ENCODE results near the gene TAF11L9. TPM values are rescaled to one million over a fixed set of nuclear protein-coding genes. Genes with fewer than 3 reads are reported as not detected.
"Not testable (repeated sequence)": the region's sequence is repeated elsewhere in the genome, so short reads cannot be mapped to it uniquely, and the experiment has no call there.

TAF11L9 gene
- total RNA-seq, 2 experiments from 2014 or later, result not detected

DNA sequence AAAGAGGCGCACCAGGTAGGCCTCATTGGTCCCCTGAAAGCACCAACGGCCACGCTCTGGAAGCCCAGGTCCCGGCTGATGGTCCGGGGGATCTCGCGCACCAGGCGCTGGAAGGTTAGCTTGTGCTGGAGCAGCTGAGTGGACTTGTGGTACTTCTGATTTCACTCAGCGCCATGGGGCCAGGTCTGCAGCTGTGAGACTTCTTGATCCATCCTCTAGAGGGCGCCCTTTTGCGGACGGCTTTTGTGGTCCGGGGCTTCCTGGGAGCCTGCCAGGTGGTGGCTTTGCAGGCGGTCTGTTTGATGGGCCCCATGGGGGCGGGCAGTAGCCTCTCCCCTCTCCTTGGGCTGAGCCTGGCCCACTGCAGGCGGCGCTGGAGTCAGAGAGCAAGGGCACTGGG, 26.4 kb upstream of the TAF11L9 start:
- Histone ChIP-seq H3K4me1 (ENCODE audit: insufficient read depth, low read length, poor library complexity, severe bottlenecking) (no peaks in the 10 kb centered on the region), H3K27ac (ENCODE audit: low read depth, low read length, poor library complexity, severe bottlenecking) (no peak overlapping the region), H3K36me3 (ENCODE audit: insufficient read depth, low read length) (no peaks in the 10 kb centered on the region), H4K20me1 (ENCODE audit: insufficient read depth, low read length) (no peaks in the 10 kb centered on the region), H3K9me3 (ENCODE audit: low read length) (no peaks in the 10 kb centered on the region), H3K9me2 (ENCODE audit: insufficient read depth, low read length) (no peaks in the 10 kb centered on the region), H3K4me3 (ENCODE audit: low read depth, low read length, poor library complexity, severe bottlenecking) (no peak overlapping the region), H2AFZ (ENCODE audit: low read length) (no peak overlapping the region), H3K79me2 (ENCODE audit: insufficient read depth, low read depth, low read length) (no peaks in the 10 kb centered on the region), H3K4me2 (ENCODE audit: low read length) (no peak overlapping the region)
- CTCF ChIA-PET (ENCODE audit: unreplicated experiment), result no interaction called here
- intact Hi-C loops (cut with micrococcal nuclease; ENCODE audit: unreplicated experiment), result no loop called here
- POLR2A ChIA-PET, result no interaction called here
- TF ChIP-seq, protein P1, sequence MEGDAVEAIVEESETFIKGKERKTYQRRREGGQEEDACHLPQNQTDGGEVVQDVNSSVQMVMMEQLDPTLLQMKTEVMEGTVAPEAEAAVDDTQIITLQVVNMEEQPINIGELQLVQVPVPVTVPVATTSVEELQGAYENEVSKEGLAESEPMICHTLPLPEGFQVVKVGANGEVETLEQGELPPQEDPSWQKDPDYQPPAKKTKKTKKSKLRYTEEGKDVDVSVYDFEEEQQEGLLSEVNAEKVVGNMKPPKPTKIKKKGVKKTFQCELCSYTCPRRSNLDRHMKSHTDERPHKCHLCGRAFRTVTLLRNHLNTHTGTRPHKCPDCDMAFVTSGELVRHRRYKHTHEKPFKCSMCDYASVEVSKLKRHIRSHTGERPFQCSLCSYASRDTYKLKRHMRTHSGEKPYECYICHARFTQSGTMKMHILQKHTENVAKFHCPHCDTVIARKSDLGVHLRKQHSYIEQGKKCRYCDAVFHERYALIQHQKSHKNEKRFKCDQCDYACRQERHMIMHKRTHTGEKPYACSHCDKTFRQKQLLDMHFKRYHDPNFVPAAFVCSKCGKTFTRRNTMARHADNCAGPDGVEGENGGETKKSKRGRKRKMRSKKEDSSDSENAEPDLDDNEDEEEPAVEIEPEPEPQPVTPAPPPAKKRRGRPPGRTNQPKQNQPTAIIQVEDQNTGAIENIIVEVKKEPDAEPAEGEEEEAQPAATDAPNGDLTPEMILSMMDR (conservative IDR thresholded peaks at IDR 0.05; ENCODE audit: low read length), result peak; percentile 66
- TF ChIP-seq EZH2phosphoT487 (IDR thresholded peaks at IDR 0.05; ENCODE audit: borderline replicate concordance, low read depth, low read length), result no peak
- no peak for DNase-seq (ENCODE audit: low spot score)
- no TSS peak for BruUV-seq (replicated peaks)

DNA sequence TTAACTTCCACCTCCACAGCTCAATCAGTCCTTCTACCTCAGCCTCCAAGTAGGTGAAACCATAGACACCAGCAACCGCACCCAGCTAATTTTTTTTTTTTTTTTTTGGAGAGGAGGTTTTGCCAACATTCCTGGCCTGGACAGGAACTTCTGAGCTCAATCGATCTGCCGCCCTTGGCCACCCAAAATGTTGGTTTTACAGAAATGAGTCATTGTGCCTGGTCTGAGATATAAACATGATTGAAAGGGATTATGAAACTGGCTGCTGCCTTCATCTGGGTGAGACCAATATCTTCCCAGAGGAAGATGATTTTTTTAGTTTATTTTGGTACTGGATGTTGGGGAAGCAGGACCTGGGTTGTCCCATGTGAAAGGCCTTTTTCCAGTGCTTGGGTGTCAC, 25.2 kb upstream of the TAF11L9 start:
- BruUV-seq (replicated peaks), result no TSS peak
- no peaks in the 10 kb centered on the region for H3K9me2 ChIP-seq (ENCODE audit: insufficient read depth, low read length)
- H3K9me3 ChIP-seq (ENCODE audit: low read length), result no peaks in the 10 kb centered on the region
- H3K79me2 ChIP-seq (ENCODE audit: insufficient read depth, low read depth, low read length), result no peaks in the 10 kb centered on the region
- intact Hi-C loops (cut with micrococcal nuclease; ENCODE audit: unreplicated experiment), result no loop called here
- no peaks in the 10 kb centered on the region for H3K4me1 ChIP-seq (ENCODE audit: insufficient read depth, low read length, poor library complexity, severe bottlenecking)
- H3K4me3 ChIP-seq (ENCODE audit: low read depth, low read length, poor library complexity, severe bottlenecking), result no peak overlapping the region
- ChIA-PET CTCF (ENCODE audit: unreplicated experiment) (no interaction called here), POLR2A (no interaction called here)
- no peak overlapping the region for H3K4me2 ChIP-seq (ENCODE audit: low read length)
- TF ChIP-seq EZH2phosphoT487 (IDR thresholded peaks at IDR 0.05; ENCODE audit: borderline replicate concordance, low read depth, low read length), result no peak
- TF ChIP-seq, protein P1 (conservative IDR thresholded peaks at IDR 0.05; ENCODE audit: low read length), result no peak
- H3K36me3 ChIP-seq (ENCODE audit: insufficient read depth, low read length), result no peaks in the 10 kb centered on the region
- no peak for DNase-seq (ENCODE audit: low spot score)
- no peak overlapping the region for H3K27ac ChIP-seq (ENCODE audit: low read depth, low read length, poor library complexity, severe bottlenecking)
- no peak overlapping the region for H2AFZ ChIP-seq (ENCODE audit: low read length)
- no peaks in the 10 kb centered on the region for H4K20me1 ChIP-seq (ENCODE audit: insufficient read depth, low read length)

DNA sequence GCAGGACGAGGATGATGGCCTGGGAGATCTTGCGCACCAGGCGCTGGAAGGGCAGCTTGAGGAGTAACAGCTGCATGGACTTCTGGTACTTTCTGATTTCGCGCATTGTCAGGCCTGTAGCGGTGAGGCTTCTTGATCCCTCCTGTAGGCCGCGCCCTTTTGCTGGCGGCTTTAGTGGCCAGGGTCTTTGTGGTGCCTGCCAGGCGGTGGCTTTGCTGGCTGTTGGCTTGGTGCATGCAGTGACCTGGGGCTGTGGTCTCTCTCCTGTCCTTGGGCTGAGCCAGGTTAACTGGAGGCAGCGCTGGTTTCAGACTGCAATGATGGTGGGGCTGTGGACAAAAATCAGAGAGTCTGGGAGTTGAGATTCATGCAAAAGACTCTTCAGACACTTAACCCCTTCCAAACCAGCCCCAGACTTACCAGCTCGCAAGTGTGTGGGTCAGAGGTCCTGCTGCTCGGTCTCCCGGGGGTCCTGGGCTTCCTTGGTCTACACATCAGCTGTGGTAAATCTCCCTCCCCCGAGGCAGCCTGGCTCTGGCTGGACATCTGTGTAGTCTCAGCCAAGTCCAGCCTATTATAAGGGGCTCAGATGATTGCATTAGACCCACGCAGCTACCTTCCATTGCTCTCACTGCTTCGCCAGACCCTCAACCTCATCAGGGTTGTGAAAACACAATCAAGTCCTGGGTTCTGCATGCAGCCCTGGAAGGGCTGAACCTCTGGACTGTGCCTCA, 20.8 kb upstream of the TAF11L9 start:
- intact Hi-C loops (cut with micrococcal nuclease; ENCODE audit: unreplicated experiment), result no loop called here
- ChIA-PET CTCF (ENCODE audit: unreplicated experiment) (no interaction called here), POLR2A (no interaction called here)
- DNase-seq (ENCODE audit: low spot score), result no peak
- H3K36me3 ChIP-seq (ENCODE audit: insufficient read depth, low read length), result no peaks in the 10 kb centered on the region
- no TSS peak for BruUV-seq (replicated peaks)
- no peaks in the 10 kb centered on the region for H3K9me2 ChIP-seq (ENCODE audit: insufficient read depth, low read length)
- H3K79me2 ChIP-seq (ENCODE audit: insufficient read depth, low read depth, low read length), result no peaks in the 10 kb centered on the region
- H3K4me3 ChIP-seq (ENCODE audit: low read depth, low read length, poor library complexity, severe bottlenecking), result no peak overlapping the region
- no peak overlapping the region for H2AFZ ChIP-seq (ENCODE audit: low read length)
- H3K9me3 ChIP-seq (ENCODE audit: low read length), result no peaks in the 10 kb centered on the region
- no peak overlapping the region for H3K4me2 ChIP-seq (ENCODE audit: low read length)
- H4K20me1 ChIP-seq (ENCODE audit: insufficient read depth, low read length), result no peaks in the 10 kb centered on the region
- no peak overlapping the region for H3K27ac ChIP-seq (ENCODE audit: low read depth, low read length, poor library complexity, severe bottlenecking)
- H3K4me1 ChIP-seq (ENCODE audit: insufficient read depth, low read length, poor library complexity, severe bottlenecking), result no peaks in the 10 kb centered on the region
- TF ChIP-seq, protein P1 (conservative IDR thresholded peaks at IDR 0.05; ENCODE audit: low read length), result no peak
- TF ChIP-seq EZH2phosphoT487 (IDR thresholded peaks at IDR 0.05; ENCODE audit: borderline replicate concordance, low read depth, low read length), result no peak

DNA sequence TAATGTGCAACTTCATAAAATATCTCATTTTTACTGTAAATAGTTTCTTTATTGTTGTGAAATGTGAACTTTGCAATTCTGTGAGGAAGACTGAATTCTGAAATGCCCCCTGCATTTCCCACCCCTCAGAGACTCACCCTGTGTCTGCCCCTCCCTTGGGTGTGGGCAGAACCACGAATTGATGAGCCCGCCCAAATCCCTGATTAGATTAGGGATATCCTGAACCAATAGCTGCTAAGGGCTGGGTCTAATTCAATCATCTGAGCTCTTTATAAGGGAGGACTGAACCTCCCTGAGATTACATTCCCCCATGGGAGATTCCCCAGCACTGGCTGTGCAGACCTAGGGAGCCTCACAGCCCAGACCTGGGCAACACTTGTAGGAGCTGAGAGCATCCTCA, 15.9 kb upstream of the TAF11L9 start, which contains the start of gene TAF11L12:
Gene TAF11L12, plus strand, starts transcription at position 301 of the 400 bp plus-strand sequence.
- H3K79me2 ChIP-seq (ENCODE audit: insufficient read depth, low read depth, low read length); H2AFZ ChIP-seq (ENCODE audit: low read length); H3K4me1 ChIP-seq (ENCODE audit: insufficient read depth, low read length, poor library complexity, severe bottlenecking); H3K9me2 ChIP-seq (ENCODE audit: insufficient read depth, low read length); H3K36me3 ChIP-seq (ENCODE audit: insufficient read depth, low read length); BruUV-seq (replicated peaks); intact Hi-C loops (cut with micrococcal nuclease; ENCODE audit: unreplicated experiment); H3K27ac ChIP-seq (ENCODE audit: low read depth, low read length, poor library complexity, severe bottlenecking); H3K4me3 ChIP-seq (ENCODE audit: low read depth, low read length, poor library complexity, severe bottlenecking); DNase-seq (ENCODE audit: low spot score); H4K20me1 ChIP-seq (ENCODE audit: insufficient read depth, low read length); CTCF ChIA-PET (ENCODE audit: unreplicated experiment); H3K9me3 ChIP-seq (ENCODE audit: low read length); H3K4me2 ChIP-seq (ENCODE audit: low read length); POLR2A ChIA-PET: not testable (repeated sequence)
